ENCODE results near the gene SYDE2.
"Not testable (repeated sequence)": the region's sequence is repeated elsewhere in the genome, so short reads cannot be mapped to it uniquely, and the experiment has no call there.

Gene SYDE2

DNA sequence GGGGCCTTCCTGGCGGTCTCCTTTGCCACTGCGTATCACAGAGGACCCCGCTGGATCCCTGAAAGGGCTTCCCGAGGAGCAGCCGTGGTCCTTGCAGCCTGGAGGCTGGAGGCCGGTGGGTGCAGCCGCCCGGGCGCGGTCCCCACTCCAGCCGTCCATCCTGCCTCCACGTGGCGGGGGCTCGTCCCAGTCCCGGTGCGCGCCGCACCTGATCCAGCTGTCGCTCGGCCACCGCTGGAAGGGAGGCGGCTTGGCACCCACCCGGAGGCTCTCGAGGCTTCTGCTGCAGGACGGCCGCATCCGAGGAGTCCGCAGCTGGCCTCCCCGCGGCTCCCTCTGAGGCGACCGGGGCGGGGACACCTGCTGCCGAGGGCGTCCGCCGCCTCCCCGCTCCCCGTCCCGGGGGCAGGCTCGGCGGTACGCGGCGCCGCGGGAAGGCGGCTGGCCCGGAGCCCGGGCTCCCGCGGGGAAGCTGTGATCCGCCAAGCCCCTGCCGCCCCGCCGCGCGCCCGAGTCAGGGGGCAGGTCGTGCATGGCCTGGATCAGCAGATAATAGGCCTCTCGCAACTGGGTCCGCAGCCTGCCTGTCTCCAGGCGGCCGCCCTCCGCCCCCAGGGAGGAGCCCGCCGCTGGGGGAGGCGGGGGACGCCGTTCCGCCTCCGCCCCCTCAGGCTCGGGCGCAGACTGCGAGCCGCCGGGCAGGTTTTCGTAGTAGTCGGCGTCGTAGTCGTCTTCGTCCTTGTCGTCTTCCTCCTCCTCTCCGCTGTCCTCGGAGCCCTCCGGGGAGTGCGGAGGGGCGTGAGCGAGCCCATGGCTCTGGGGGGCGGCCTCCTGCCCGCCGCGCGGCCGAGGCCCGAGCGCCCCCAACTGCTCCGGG is at the start of gene SYDE2:
Gene SYDE2, minus strand, starts transcription at position 554 of the 877 bp plus-strand sequence. Its CDS starts 20 bp downstream, at position 534.
- peak; percentile 63 for DNase-seq (ENCODE audit: low read depth)

DNA sequence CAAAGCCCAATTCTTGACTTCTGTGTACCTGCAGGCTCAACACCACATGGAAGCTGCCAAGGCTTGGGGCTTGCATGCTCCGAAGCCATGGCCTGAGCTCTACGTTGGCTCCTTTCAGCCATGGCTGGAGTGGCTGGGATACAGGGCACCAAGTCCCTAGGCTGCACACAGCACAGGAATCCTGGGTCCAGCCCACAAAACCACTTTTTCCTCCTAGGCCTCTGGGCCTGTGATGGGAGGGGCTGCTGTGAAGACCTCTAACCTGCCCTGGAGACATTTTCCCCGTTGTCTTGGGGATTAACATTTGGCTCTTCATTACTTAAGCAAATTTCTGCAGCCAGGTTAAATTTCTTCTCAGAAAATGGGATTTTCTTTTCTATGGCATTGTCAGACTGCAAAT is 48.2 kb upstream of the SYDE2 start:
- DNase-seq (ENCODE audit: low read depth) = not testable (repeated sequence)

DNA sequence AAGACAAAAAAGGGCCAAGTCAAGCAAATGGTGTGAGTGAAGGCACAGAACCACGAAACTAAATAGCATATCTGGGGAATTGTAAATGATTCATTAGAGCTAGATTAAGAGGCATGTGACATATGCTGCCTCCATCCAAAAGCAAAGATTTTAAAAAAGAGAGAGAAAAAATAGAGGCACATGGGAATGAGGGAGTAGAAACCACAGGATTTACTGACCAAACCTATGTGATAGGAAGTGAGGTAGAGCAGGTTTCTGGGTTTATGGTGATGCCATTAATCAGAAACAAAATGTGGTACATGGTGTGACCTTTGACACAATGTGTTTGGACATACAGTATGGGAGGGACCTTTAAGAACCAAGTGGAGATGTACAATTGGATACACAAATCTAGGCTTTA is 45.1 kb upstream of the SYDE2 start:
- no peak for DNase-seq (ENCODE audit: low read depth)

- DNase-seq (ENCODE audit: low read depth) = no peak
Measured at GRCh38 chr1:85245456-85245855, 44.6 kb upstream of the SYDE2 start.

- DNase-seq (ENCODE audit: low read depth) = no peak
Measured at GRCh38 chr1:85244271-85245061, 43.6 kb upstream of the SYDE2 start.

DNA sequence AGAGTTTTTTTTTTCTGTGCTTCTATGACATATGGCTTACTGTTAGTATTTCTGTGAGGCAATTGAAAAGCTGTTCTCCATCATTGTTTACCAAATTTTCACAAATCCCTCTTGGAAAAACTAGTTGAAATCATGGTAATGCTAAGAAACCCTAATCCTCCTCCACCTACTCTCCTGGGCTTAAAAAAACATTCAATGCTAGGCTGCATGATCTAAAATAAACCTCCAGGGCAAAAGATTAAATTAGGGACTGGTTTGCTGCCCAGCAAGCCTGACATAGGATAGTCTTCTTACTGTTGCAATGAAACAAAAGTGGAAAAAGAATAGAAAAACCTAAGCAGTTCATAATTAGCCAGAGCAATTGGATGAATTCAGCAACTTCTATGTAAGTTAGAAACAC is 42.6 kb upstream of the SYDE2 start:
- no peak for DNase-seq (ENCODE audit: low read depth)

DNA sequence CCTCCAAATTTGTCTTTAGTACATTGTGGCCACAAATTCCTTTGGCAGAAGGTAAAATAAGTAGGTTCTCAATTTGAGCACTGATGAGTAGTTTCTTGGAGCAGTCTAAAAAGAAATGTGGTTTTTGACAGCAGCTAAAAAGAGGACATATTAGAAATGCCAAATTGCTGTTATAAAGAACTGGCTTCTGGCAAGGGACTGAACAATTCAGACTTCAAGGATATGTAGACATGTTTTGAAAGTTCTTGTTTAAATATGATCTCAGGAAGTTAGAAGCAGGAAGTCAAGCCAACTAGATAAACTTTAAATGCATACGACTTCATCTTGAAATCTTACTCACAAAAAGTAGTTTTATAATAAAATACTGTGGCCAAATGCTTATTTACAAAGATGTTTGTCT is 39.8 kb upstream of the SYDE2 start:
- no peak for DNase-seq (ENCODE audit: low read depth)

DNA sequence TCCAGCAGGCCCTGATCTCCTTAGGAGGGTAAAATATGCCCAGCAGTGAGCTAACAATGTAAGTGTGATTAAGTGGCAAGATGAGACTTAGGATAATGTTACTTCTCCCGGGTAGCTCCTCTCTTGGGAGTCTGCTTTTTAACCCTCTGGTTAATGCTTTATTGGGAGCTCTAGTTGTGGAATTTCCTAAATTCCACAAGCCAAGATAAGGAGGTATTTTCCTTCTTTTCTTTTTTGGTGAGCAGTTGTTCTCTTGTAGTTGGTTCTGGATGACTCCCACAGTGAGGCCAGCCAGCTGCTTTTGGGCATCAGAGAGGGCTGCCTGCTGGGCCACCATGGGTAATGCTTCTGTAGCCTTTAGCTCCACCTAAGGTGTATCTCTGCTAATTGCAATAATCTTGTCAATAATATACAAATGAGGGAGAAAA is 39.4 kb upstream of the SYDE2 start:
- no peak for DNase-seq (ENCODE audit: low read depth)

- DNase-seq (ENCODE audit: low read depth) = no peak
Measured at GRCh38 chr1:85237613-85238012, 36.8 kb upstream of the SYDE2 start.

GRCh38 chr1:85230305-85230977 is 29.6 kb upstream of the SYDE2 start:
- no peak for DNase-seq (ENCODE audit: low read depth)

- DNase-seq (ENCODE audit: low read depth) = no peak
Measured at GRCh38 chr1:85229574-85230097, 28.8 kb upstream of the SYDE2 start.

GRCh38 chr1:85228972-85229371 is 28.2 kb upstream of the SYDE2 start:
- DNase-seq (ENCODE audit: low read depth) = no peak

DNA sequence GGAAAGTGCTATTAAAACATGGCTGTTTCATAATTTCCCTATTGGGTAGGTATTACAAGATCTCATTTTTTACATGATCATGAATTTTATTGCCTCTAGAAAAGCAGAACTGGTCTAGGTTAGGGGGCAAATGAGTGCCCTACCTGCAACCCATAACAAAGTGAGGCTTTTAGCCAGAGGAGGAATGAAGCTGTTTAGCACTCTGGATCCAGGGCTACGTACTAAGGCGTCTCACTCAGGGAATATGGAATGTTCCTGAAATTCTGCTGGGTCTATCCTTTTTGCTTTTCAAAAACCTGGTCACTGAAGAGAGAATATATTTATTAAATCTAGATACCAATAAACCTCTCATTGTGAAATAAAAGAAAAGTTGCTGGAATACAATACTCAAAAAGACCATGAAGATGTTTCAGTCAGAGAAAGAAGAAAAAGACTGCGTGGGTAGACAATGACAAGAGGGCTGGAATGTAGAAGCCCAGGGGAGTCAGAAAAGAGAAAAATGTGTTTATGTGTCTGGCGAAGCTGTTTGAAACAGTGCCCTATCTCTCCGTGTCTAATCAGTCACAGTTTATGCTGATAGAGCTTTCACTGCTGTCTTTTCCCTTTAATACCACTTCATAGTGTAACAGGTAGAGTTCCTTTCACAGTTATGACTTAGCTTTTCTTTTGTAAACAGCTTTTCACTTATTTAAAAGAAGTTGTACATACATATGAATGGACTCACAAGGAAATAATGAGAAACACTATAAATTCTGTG is 25.0 kb upstream of the SYDE2 start:
- DNase-seq (ENCODE audit: low read depth) = no peak

- no peak for DNase-seq (ENCODE audit: low read depth)
Measured at GRCh38 chr1:85224734-85225623, 24.2 kb upstream of the SYDE2 start.

DNA sequence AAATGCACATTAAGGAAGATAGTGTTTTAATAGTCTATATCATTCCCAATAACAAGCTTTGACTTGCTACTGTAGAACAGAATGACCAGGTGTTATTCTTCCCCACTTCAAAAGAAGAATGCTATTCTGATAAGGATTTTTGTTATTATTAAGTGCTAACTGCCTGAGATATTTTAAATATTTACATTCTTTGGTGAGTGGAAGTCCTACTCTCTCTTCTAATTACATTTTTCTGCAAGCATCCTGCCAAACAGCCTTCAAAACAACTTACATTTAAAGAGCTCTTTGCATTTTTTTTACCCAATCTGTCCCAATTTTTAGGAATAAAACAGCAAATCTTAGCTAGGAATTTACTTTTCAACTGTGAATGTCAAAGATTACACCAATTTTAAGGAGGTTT is 23.5 kb upstream of the SYDE2 start:
- DNase-seq (ENCODE audit: low read depth) = no peak

- no peak for DNase-seq (ENCODE audit: low read depth)
Measured at GRCh38 chr1:85223334-85223733, 22.5 kb upstream of the SYDE2 start.

DNA sequence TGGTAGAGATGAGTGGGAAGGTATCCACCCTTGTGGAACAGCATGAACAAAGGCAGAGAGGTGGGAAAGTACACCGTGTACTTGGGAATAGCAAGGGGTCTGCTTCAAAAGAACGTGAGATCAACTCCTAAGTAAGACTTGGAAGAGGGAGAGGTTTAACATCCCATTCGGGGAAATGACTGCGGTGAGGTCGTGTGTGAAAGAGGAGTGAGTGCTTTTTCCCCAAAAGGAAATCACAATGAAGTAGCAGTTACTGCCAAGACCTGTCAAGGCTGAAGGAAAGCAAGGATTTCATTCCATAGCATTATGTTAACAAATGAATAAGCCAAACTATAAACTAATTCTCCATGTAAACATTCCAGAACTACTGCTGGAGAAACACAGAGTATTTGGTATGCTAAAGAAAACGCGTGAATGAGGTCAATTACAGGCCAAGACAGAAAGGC is 20.0 kb upstream of the SYDE2 start:
- DNase-seq (ENCODE audit: low read depth) = no peak

DNA sequence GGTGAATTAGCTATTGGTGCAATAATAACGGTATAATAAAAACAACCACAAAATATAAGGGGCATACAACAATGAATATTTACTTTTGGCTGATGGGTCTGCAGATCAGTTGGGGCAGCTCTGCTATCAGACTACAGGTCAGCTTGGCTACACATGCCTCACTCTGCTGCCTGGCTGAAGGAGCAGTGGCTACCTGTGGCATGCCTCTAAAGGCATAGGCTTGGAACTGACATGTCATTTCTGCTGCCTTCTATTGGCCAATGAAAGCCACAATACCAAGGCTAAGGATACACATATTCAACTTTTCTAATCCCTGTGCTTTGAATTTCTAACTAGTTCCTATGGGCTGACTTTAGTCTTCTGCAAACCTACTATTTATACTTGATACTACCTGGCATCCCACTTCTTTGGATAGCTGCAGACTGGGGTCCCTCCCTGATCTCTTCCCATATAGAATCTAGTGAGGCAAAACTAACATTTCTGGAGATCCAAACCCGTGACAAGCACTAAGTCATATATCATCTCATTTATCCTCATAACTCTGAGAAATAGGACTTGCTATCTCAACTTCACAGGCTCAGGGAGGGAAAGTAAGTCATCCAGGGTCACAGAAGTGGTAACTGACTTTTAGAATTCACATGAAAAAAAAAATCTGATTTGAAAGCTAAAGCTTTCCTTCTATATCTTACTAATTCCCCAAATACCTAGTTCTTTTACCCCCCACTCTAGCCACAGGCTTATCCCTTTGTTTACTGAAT is 19.2 kb upstream of the SYDE2 start:
- no peak for DNase-seq (ENCODE audit: low read depth)

- no peak for DNase-seq (ENCODE audit: low read depth)
Measured at GRCh38 chr1:85216697-85217096, 15.9 kb upstream of the SYDE2 start.

DNA sequence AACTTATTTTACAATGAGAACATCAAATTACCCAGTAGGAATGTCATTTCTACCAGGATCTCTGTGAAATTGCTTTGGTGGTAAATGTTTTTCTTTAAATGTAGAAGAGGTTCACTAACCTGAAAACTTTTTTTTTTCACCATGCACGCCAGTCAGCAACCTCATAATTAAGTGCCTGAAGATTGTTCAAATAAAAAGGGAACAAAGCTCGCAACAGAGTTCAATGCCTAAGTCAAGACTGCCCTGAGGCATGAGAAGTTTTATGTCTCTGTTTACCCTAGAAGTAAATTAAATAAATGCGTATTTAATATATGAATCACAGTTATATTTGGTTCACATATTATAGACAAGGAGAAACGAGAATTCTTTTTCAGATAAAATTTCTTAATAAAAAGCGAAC is 13.8 kb upstream of the SYDE2 start:
- DNase-seq (ENCODE audit: low read depth) = no peak

Measured in activated T-cell treated with anti-CD3 and anti-CD28 coated beads for 24 hours (primary cell).